Measurements from ENCODE around the gene LAMC3.
"Not testable (repeated sequence)": the region's sequence is repeated elsewhere in the genome, so short reads cannot be mapped to it uniquely, and the experiment has no call there.

The LAMC3 gene

DNA sequence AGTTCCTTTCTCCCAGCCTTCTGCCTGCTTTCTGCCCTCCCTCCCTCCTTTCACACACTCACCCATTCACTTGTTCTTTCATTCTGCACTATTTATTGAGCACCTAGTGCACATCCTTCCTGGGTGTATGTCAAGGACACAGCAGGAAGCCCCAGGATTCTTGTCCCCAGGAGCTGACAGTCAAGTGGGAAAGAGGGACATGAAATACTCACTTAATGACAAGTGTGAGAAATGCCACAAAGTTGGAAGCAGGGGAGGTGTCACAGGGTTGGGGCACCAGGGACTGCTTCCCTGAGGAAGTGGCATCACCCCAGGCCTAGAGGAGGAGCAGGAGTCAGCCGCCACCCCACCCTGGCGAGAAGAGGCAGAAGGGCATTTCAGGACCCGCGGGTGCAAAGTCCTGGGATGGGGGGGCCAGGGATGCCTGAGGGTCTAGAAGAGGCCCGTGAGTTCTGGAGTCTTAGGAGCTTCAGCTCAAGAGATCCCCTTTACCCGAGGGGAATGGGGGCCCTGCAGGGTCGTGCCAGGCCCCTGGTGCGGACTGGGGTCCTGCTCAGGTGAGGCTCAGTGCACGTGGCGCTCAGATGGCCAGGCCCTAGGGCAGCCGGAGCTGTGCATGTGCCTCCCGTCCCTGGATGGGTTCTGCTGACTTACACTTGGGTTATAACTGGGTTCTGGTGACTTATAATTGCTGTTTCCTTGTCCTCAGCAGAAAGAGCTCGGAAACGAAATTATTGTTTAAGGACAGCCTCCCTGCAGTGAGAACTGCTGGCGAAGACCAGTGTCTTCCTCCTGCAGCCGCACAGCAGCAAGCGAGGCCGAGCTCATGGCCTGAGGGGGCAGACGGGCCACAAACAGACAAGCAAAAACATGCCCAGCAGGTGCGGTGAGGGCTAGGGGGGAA is 16.9 kb upstream of the LAMC3 start:
- DNase-seq: no peak

DNA sequence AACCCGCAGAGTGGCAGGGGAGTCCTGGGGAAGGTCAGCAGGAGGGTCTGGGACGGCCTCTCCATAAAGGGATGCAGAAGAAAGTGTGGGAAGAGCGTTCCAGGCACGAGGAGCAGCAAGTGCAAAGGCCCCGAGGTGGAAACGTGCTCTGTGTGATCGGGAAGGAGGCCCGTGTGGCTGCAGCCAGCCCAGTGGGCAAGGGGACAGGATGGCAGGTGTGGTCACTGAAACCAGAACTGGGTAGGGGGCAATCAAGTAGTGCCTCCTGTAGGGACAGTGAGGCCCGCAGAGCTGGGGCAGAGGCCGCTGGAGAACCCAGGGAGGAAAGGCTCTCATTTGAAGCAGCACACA is 16.3 kb upstream of the LAMC3 start:
- DNase-seq: no peak

DNA sequence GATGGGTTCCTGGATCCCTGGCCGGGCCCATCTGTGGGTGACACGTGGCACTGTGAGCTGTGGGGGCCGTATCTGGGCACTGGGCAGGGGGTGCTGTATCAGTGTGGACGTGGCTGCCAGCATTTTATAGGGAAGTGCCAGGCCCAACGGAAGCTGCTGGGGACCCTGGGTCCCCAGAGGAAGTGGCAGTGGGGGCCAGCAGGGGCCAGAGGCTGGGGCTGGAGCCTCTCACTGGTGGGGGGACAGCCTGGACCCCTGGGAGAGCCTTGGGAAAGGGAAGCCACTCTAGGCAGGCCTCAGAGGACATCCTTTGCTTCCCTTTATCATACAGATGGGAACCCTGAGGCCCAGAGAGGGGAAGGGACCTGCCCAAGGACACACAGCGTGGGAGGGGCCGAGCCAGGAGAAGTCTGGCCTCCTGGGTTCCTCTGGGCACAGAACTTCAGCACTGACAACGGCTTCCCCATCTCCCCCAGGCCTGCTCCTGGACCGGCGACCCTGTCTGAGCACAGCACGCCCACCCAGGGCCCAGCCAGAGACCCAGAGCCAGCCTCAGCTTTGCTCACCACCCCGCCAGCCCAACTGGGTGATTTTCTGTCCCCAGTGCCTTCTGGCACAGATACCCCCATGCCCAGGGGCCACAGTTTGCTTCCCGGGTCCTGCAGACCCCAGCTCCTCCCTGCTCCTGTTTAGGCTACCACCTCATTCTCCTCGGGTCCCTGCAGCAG is 15.5 kb upstream of the LAMC3 start:
- DNase-seq: no peak

DNA sequence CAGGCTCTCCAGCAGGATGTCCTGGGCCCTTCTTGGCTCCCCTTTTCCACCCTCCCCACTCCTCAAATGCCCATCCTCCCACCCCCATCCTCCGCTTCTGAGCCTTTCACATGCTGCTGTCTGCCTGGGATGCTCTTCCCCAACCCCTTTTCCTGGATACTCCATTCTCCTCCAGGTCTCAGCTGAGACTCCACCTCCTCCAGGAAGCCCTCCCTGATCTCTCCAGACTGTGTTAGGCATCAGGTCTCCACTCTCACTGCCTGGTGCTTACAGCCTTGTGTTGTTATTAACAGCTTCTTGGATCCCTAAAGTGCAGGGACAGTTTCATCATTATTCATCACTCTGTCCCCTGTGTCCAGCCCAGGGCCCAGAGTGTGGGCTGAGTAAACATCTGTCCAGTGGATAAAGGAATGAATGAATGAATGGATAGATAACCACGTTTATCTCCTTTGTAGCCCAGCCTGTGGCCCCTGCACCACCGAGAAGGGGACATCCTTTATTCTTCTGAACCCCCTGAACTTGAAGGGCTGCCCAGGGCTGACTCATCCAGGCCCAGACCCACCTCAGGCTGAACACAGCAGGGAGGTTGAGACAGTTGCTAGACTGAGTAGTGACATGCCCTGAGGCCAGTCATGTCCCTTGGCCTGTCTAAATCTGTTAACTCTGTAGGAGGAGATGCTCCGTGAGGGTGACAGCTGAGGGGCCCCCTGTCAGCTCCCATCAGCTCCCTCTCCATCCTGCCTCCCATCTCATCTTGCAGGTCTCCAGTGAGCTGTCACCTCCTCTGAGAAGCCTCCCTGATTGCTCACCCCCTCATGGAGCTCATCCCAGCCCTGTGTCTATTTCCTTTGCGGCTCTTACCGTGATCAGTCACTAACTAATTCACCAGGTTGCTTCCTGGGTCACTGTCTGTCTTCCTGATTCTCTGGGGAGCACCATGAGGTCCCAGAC is 14.6 kb upstream of the LAMC3 start:
- no peak for DNase-seq

DNA sequence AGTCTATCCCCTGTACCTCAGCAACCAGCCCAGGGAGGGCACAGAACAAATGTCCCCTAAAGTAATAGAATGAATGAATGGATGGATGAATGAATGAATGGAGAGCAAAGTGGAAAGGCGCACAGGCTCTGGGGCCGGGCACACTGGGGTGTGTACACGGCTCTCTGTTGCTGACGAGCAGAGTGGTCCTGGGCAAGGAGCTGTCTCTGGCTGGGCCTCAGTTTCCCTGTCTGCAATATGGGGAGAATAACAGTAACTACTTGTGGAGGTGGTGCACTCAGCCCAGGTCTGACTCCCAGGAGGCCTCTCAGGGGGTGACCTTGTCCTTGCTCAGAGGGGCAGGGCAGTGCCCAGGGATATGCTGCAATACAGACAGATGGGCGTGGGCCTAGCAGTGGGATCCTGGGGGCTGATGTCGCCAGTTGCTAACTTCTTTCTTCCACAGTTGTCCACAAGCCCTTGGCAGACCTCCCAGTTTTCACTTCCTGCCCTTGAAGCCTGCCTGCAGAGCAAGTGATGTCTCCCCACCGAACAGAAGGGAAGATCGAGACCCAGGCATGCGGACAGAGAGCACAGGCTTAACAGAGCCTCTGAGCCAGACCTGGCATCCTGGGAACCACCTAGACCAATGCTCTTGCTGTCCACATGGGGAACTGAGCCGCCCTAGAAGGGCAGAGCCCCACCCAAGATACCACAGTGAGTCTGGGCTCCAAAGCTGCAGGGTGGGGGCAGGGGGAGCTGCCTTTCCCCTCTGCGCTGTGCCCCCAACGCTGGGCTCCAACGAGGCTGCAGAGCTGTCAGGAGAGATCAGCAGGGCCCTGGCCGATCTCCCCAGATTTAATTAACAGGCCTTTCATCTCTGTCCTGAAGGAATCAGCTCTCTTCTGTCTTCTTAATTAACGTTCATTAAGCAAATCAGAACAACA is 13.6 kb upstream of the LAMC3 start:
- DNase-seq: peak in 13 of 56 donors; percentile 2 to 49 (median 12)

DNA sequence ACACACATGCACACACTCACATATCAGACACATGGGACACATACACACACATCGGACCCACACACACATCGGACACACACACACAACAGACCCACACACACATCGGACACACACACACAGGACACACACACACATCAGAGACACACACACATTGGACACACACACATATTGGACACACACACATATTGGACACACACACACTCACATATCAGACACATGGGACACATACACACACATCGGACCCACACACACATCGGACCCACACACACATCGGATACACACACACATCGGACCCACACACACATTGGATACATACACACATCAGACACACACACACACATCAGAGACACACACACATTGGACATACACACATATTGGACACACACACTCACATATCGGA is 12.8 kb upstream of the LAMC3 start:
- DNase-seq: no peak

DNA sequence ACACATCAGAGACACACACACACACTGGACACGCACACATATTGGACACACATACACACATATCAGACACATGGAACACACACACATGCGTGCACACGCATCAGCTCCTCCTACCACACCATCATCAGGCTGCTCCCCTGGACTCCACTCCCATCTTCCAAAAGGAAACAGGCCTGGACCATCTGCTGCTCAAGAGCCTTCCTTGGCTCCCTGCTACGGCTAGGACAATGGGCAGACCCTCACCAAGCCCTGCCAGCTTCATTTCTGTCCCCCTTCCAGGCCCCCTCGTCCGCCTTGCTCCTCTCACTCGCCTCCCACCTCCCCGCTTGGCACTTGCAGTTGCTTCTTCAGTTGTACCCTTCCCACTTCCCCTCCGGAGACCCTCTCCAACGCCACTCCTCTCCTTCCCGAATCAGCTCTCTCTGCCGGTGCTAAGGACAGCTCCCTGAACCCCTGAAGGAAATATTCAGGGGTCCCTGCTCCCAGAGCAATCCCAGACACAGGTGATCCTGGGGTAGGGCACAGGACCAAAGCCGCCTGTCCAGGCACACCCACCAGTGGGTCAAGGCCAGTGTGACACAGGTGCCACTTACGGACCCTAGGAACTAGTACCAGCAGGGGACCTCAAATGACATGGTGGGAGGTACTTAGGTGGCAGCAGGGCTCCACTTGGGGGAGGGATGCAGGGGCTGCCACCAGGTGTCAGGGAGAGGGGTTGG is 12.1 kb upstream of the LAMC3 start:
- DNase-seq: no peak

DNA sequence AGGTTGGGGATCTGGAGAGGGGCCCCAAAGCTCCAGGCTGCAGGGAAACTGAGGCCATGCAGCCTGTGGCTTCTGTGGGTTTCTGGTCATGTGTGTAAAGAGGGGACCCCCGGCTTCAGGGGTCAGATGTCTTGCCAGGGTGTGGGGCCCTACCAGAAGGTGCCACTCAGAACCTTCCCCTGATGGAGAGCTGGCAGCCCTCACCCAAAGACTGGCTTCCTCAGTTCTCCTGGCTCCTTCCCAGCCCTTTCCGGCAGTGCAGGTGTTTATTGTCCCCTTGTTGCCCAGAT is 11.6 kb upstream of the LAMC3 start:
- DNase-seq: no peak

DNA sequence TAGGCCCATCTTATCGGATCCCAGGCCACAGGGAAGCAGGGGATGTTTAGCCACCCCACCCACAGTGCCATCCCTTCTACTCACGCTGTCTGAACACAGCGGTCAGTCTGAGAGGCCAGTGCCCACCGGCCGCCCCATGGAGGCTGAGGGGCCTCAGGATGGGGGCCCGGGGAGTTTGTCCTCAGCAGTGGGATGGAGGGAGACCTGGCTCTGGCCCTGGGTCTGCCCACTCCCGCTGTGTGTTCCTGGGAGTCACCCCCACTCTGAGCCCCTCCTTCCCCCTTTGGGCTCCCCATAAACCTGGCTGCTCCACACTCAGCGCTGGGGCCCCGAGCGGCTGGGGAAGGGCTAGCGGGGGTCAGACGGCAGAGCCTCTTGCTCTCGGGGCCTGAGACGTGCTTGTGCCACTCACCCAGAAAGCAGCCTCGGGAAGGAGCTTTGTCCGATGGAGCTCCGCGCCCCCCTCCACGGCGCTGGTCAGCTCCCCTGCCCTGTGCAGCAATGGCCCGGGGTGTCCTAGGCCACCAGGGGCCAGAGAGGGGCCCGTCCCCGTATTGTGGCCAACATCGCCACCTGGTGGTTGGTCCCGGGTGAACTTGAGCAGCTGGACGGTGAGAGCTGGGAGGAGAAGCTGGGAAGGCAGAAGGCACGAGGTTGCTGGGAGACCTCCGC is 10.9 kb upstream of the LAMC3 start:
- peak in 48 of 56 donors; percentile 6 to 85 (median 48) for DNase-seq

DNA sequence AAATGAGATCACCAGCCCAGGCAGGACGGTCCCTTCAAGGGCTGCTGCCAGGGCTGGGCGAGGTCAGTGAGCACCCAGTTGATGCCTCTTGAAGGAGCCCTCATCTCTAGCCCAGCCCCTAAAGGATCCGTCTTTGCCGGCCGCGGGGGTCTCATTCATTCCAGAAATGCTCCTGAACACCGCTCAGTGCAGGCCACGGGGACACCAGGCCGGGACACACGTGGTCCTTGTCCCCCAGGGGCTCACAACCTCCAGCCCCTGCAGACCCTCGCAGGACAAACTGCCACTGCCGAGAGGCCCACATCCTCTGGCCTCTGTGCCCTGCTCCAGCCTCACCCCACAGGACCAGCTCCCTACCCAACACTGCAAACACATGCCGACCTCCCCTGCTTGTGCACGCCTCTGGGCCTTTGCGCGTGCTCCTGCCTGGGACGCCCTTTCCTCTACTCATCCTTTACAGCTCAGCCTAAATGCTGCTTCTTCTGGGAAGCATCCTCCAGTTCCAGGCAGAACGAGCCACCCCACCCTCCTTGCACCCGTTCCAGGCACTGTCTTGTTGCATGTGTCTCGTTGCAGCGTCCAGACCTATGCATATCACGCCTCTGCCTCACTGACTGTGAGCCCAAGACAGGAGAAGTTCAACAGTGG is 10.3 kb upstream of the LAMC3 start:
- DNase-seq: no peak

DNA sequence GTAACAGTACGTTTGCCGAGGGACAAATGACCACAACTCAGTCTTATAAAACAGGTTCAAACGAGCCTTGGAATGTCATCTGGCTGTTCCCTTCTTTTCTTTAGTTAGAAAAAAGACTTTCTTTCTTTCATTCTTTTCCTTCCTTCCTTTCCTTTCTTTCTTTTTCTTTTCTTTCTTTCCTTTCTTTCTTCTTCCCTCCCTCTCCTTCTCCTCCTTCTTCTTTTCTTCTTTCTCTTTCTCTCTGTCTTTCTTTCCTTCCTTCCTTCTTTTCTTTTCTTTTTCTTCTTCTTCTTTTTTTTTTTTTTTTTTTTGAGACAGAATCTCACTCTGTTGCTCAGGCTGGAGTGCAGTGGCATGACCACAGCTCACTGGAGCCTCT is 9.7 kb upstream of the LAMC3 start:
- DNase-seq: no peak

DNA sequence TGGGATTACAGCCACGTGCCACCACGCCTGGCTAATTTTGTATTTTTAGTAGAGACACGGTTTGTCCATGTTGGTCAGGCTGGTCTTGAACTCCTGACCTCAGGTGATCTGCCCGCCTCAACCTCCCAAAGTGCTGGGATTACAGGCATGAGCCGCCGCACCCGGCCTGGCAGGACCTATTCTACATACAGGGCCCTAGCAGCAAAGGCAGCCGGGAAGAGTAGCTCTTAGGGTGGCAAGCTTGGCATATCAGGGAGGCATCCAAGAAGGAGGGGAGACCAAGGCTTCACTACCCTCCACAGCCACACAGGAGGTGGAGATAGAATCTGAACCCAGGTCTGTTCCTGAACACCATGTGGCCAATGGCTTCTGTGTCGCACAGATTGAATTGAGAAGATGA is 8.4 kb upstream of the LAMC3 start:
- not testable (repeated sequence) for DNase-seq

DNA sequence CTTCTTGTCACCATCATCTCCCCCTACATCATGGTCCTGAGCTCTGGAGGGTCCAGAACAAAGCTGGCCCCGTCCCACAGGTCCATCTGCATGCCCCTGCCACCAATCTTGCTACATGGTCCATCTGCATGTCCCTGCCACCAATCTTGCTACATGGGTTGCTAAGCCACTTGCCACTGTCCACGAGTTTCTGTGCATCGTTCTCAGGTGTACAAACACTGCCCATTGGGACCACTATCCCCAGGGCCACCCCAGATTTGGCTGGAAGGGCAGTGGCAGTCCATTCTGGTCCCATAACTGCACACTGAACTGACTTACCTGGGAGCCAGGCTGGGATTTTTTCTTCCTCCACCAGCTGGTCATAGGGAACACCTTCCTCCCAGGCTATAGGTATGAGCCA is 8.0 kb upstream of the LAMC3 start:
- no peak for DNase-seq

DNA sequence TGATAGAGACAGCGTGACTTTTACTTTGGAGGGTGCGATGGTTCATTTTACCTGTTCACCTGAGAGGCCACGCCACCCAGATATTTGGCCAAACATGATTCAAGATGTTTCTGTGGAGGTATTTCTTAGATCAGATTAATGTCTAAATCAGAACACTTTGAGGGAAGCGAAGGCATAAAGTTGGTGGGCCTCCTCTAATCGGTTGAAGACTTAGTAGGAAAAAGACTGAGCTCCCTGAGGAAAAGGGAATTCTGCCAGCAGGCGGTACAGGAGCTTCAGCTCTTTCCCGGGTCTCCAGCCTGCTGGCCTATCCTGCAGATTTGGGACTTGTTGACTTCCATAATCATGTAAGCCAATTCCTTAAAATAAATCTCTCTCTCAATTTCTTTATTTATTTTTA is 7.0 kb upstream of the LAMC3 start:
- no peak for DNase-seq

DNA sequence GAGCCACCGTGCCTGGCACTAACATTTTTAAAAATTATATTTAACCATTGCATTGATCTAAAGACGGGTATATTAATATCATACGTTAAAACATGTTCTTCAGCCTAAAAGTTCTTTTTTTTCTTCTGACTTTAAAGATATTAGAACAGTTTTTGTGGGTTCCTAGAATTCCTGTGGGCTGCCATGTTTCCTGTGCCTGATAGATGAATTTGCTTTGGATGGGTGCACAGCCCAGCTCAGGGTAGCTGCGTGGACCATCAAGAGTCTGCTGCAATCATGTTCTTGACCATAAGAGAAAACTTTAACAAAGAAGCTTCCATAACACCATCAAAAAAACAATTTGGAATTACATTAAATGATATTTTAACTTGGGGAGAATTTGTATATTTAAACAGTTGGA is 2.4 kb upstream of the LAMC3 start:
- DNase-seq: no peak

DNA sequence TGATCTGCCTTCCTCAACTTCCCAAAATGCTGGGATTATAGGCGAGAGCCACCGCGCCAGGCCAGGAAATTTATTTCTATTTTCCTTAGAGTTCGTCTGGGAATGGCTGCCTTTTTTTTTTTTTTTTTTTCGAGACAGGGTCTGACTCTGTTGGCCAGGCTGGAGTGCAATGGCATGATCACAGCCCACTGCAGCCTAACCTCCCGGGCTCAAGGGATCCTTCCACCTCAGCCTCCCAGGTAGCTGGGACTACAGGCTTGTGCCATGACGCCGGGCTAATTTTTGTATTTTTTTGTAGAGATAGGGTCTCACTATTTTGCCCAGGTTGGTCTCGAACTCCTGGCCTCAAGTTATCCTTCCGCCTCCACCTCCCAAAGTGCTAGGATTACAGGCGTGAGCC is 888 bp upstream of the LAMC3 start:
- DNase-seq: no peak

DNA sequence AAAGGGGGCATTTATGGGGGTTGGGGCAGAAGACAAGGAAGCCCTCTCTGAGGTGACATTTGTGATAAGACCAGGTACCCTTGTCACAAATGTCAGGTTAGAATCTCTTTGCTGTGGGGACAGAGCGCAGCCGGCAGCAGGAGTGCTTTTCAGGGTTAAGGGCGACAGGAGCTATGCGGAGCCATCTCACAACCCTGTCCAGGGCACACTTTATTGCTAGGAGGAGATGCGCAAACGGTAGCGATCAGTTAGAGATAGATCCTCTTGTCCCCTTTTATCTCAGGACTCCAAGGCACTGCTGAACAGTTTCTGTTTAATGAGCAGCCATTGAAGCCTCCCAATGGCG is 438 bp upstream of the LAMC3 start:
- no peak for DNase-seq

DNA sequence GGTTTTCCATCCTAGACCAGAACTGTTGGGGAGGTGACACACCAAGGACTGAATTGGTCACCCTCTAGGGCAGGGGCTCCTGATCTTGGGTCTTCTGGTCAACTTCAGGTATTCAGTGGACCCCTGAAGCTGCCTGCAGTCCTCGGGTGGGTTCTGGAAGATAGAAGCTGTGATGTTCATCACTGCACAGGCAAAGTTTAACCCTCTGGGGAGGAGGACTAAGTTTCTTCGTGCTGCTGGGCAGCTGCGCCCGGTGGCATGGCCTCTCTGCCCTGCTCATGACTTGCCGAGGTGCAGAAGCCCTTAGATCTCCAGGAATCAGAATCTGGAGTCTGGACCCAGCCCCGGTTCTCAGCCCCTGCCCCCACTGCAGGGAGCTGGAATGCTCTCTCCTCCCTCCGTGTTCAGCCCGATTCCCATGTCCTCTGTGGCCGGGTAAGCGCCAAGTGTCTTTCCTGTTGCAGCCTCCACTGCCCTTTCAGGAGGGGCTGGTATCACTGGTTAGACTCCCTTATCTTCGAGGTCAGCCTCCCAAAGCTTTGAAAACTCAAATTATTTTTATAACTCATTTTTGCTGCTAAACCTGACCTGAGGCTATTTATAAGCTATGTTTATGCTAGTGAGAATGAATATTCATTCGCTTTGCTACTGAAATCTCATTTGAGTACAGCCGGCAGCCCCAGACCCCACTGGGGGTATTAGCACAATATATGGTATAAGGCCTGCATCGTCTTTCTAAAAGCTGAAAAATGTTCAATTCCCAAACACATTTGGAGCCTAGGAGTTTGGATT is 1.7 kb downstream of the LAMC3 start:
- DNase-seq: no peak

Data from nucleus accumbens (tissue), 56 donors.